Transverse colon (tissue), 4 donors: ENCODE results near the gene SLC24A4. TPM values are rescaled to one million over a fixed set of nuclear protein-coding genes. Genes with fewer than 3 reads are reported as not detected.

Source experiments
- DNase-seq: peaks from one replicate; pipeline ENCODE4 v3.0.0-alpha.2; 2019
- H3K27ac ChIP-seq, 4 donors: fragments of 200-600 bp; sonication (generic); 2 replicates each; pipeline ENCODE4 v1.5.1; 2016 to 2018; ENCODE audit warnings: inconsistent platforms in 4 of 4
- H3K27me3 ChIP-seq: fragments of 200-600 bp; sonication (generic); 2 replicates; pipeline ENCODE4 v1.5.1; 2017; ENCODE audit warnings: inconsistent platforms
- H3K36me3 ChIP-seq, 4 donors: fragments of 200-600 bp; sonication (generic); 2 replicates each; pipeline ENCODE4 v1.5.1; 2017 to 2019; ENCODE audit warnings: inconsistent platforms in 4 of 4
- H3K4me1 ChIP-seq, 4 donors: fragments of 200-600 bp; sonication (generic); 2 replicates each; pipeline ENCODE4 v1.5.1; 2017 to 2020; ENCODE audit warnings: inconsistent platforms in 4 of 4
- H3K4me3 ChIP-seq, 4 donors: fragments of 200-600 bp; sonication (generic); 1 replicate in 1 of 4; 2 replicates in 3 of 4; pipeline versions ENCODE4 v1.5.1 to v1.6.1; 2017 to 2019; ENCODE audit warnings: inconsistent platforms in 4 of 4
- H3K9me3 ChIP-seq, 2 donors: fragments of 200-600 bp; sonication (generic); 2 replicates each; pipeline ENCODE4 v1.5.1; 2017 to 2019; ENCODE audit warnings: inconsistent platforms in 2 of 2
- EP300 ChIP-seq: sonication (generic); formaldehyde crosslinking; IDR thresholded peaks from one replicate; pipeline ENCODE4 v1.6.1; 2017; ENCODE audit warnings: antibody characterized with exemption, low read depth
- POLR2A ChIP-seq: fragments of 450-650 bp; IDR thresholded peaks from one replicate; pipeline ENCODE4 v1.6.1; 2016; ENCODE audit warnings: antibody characterized with exemption, mild to moderate bottlenecking, moderate library complexity
- POLR2AphosphoS5 ChIP-seq, 3 donors: sonication (generic); formaldehyde crosslinking; IDR thresholded peaks; one replicate each; pipeline ENCODE4 v1.6.1; 2016; ENCODE audit warnings: antibody characterized with exemption in 3 of 3
- WGBS, 2 donors: methylation state at CpG; one replicate each; pipeline ENCODE4 v1.1.5; 2018; ENCODE audit warnings: low coverage in 1 of 2; 5-methylcytosine and 5-hydroxymethylcytosine counted together
- in situ Hi-C, 4 donors: fragments of 200-750 bp; cut with MboI; loops; one replicate each; pipeline versions ENCODE4 v1.15.0 to v1.15.1; 2017; ENCODE audit warnings: low sequenced_read_pairs in 3 of 4, low pct_ligation_motif_present in 1 of 4, low pct_unique_long_range_greater_than_20kb in 1 of 4
- intact Hi-C: fragments of 100-400 bp; cut with DNase I; formaldehyde crosslinking; loops from one replicate; pipeline ENCODE4 v1.15.1; 2023; ENCODE audit warnings: low total_unique reads
- total RNA-seq, 4 donors: library from RNA; depleted of rRNA; stranded (reverse); fragments of >200 nt; gene quantifications; one replicate each; pipeline ENCODE4 v1.1.0, GENCODE V29; 2016
- TF ChIP-seq, protein P1 (sequence below), 5 experiments: fragments of 200-600 bp in 3 of 5; fragments of 450-650 bp in 2 of 5; sonication (generic) in 3 of 5; IDR thresholded peaks; 1 replicate in 2 of 5; 2 replicates in 3 of 5; pipeline ENCODE4 v1.5.1; 2016 to 2017; ENCODE audit warnings: antibody characterized with exemption in 5 of 5, inconsistent platforms in 3 of 5, mild to moderate bottlenecking in 2 of 5, moderate library complexity in 1 of 5

SLC24A4 gene
- total RNA-seq, 4 donors from 2014 or later: 0.27 to 0.48 TPM; not detected in 2

DNA sequence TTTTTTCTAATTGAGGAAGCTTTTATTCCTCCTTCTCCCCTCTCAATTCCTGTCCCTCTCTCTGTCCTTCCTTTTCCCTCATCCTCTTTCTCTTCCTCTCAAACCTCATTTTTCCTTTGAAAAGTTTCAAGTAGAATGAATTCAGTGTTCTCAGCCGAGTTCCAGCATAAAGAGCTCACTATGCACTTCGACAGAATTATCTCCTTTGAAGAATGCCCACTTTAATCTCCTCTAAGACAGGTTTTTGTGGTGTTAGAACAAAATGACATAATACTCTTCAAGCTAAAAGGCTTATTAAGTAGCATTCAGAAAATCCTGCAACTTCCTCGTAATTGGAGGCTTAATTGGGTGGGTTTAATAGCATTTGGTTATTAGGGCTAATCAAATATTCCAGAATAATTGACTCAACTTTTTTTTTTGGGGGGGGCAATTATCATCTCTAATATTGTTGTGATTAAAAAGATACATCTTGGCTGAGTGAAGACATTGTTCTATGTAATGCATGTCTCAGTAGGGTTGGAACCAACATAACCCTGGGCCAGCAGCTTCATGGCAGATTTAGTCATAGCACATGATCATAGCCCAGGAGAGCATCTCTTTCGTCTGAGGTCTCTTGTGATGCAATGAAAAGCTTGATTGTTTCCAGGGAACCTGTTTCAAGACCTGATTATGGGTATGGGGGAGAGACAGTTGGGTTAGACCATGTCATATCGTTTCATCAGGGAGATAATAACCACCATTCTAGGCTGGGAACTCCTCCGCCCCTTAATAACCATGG is 25.0 kb upstream of the SLC24A4 start:
- H3K4me3 ChIP-seq: no peak overlapping the region
- H3K27me3 ChIP-seq: peaks cover 4% of the 10 kb centered on the region
- no peaks in the 10 kb centered on the region for H3K4me1 ChIP-seq
- intact Hi-C loops: no loop called here
- no peaks in the 10 kb centered on the region for H3K36me3 ChIP-seq
- H3K9me3 ChIP-seq: no peaks in the 10 kb centered on the region
- WGBS, 2 donors: 57 to 74% methylated on average over 5 to 6 of the region's 6 CpGs
- in situ Hi-C loops: no loop called here
- no peak overlapping the region for H3K27ac ChIP-seq
- TF ChIP-seq, protein P1, sequence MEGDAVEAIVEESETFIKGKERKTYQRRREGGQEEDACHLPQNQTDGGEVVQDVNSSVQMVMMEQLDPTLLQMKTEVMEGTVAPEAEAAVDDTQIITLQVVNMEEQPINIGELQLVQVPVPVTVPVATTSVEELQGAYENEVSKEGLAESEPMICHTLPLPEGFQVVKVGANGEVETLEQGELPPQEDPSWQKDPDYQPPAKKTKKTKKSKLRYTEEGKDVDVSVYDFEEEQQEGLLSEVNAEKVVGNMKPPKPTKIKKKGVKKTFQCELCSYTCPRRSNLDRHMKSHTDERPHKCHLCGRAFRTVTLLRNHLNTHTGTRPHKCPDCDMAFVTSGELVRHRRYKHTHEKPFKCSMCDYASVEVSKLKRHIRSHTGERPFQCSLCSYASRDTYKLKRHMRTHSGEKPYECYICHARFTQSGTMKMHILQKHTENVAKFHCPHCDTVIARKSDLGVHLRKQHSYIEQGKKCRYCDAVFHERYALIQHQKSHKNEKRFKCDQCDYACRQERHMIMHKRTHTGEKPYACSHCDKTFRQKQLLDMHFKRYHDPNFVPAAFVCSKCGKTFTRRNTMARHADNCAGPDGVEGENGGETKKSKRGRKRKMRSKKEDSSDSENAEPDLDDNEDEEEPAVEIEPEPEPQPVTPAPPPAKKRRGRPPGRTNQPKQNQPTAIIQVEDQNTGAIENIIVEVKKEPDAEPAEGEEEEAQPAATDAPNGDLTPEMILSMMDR (IDR thresholded peaks at IDR 0.05): no peak
- TF ChIP-seq POLR2AphosphoS5 (IDR thresholded peaks at IDR 0.05): no peak
- no peak for TF ChIP-seq POLR2A
- no peak for TF ChIP-seq EP300
- no peak for DNase-seq

- intact Hi-C loops: no loop called here
- TF ChIP-seq, protein P1 (IDR thresholded peaks at IDR 0.05): no peak
- no peak for TF ChIP-seq POLR2A
- TF ChIP-seq EP300: no peak
- no peak for TF ChIP-seq POLR2AphosphoS5 (IDR thresholded peaks at IDR 0.05)
- no peaks in the 10 kb centered on the region for H3K9me3 ChIP-seq
- H3K27ac ChIP-seq: no peak overlapping the region
- H3K36me3 ChIP-seq: no peaks in the 10 kb centered on the region
- H3K4me1 ChIP-seq: no peaks in the 10 kb centered on the region
- DNase-seq: no peak
- WGBS, 2 donors: 69 to 70% methylated on average over 3 to 5 of the region's 5 CpGs
- in situ Hi-C loops: no loop called here
- H3K4me3 ChIP-seq: no peak overlapping the region
- H3K27me3 ChIP-seq: peaks cover 4% of the 10 kb centered on the region
Measured at GRCh38 chr14:92302481-92302880, 20.5 kb upstream of the SLC24A4 start.

- intact Hi-C loops: no loop called here
- H3K27ac ChIP-seq: no peak overlapping the region
- no peaks in the 10 kb centered on the region for H3K9me3 ChIP-seq
- H3K4me3 ChIP-seq: no peak overlapping the region
- no peaks in the 10 kb centered on the region for H3K36me3 ChIP-seq
- WGBS, 2 donors: 75 to 80% methylated on average over 1 to 8 of the region's 8 CpGs
- no peak for DNase-seq
- H3K27me3 ChIP-seq: no peaks in the 10 kb centered on the region
- in situ Hi-C loops: no loop called here
- TF ChIP-seq POLR2A (no peak), POLR2AphosphoS5 (IDR thresholded peaks at IDR 0.05) (no peak), EP300 (no peak)
- TF ChIP-seq, protein P1 (IDR thresholded peaks at IDR 0.05): no peak
- no peaks in the 10 kb centered on the region for H3K4me1 ChIP-seq
Measured at GRCh38 chr14:92308716-92309115, 14.2 kb upstream of the SLC24A4 start.

GRCh38 chr14:92309968-92310530 is 12.9 kb upstream of the SLC24A4 start:
- no peak for DNase-seq
- in situ Hi-C loops: no loop called here
- Histone ChIP-seq H3K27ac (no peak overlapping the region), H3K4me3 (no peak overlapping the region), H3K36me3 (no peaks in the 10 kb centered on the region), H3K4me1 (no peaks in the 10 kb centered on the region), H3K27me3 (no peaks in the 10 kb centered on the region), H3K9me3 (no peaks in the 10 kb centered on the region)
- 78 to 91% methylated on average over 4 to 7 of the region's 7 CpGs for WGBS, 2 donors
- intact Hi-C loops: no loop called here
- TF ChIP-seq, protein P1 (IDR thresholded peaks at IDR 0.05): no peak
- TF ChIP-seq POLR2A: no peak
- no peak for TF ChIP-seq EP300
- TF ChIP-seq POLR2AphosphoS5 (IDR thresholded peaks at IDR 0.05): no peak
